NAMALWA (cell line): Measurements from ENCODE around the gene EPS8L1.
A peak's percentile ranks its signal among the peaks of the same experiment; 100 is the strongest.
"Not testable (repeated sequence)": the region's sequence is repeated elsewhere in the genome, so short reads cannot be mapped to it uniquely, and the experiment has no call there.

Source experiments
- DNase-seq: peaks from one replicate; pipeline ENCODE4 v3.0.0-alpha.2; 2015; ENCODE audit warnings: low spot score

The EPS8L1 gene

DNA sequence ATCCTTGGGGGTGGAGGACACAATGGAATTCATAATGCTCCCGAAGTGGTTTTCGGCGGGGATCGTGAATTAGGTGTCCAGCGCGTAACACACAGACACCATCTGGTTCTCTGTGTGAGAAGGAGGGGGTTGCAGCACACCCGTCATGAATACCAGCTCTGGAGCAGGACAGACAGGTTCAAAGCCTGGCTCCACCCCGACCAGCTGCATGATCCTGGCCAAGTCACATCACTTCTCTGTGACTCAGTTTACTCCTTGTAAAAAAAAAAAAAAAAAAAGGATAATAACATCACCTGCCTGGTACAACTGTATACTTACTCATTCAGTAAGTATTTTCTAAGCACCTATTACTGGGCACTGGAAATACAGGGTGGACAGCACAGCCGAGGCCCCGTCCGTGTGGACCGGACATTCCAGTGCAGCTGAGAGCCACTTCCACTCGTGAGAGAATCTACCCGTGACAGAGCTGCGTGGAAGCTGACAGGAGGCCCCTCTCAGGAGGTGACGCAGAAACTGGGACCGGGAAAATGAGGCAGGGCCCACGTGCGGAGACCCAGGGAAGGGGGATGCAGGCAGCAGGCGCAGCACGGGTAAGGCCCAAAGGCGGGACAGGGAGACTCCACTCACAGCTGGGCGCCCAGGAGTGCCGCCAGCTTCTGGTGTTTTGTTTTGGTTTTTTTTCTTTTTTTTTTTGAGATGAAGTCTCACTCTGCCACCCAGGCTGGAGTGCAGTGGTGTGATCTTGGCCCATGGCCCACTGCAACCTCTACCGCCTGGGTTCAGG lies 24.7 kb upstream of the EPS8L1 start:
- DNase-seq: no peak

DNA sequence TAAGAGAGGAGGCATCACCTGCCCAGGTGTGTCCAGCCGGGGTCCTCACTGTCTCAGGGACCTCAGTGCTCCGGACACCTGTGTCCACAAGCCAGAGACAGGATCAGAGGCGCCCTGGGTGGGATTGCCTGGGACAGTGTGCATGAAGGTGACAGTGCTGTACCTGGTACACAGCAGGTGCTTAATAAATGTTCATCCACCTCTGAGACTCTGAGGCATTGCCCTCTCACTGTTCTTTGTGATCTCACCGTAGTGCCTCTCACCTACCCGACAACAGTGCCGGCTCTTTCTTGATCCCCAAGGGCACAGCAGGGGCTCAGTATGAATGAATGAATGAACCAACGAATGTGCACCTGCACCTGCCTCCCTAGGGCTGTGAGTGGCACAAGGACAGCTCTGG lies 21.9 kb upstream of the EPS8L1 start:
- no peak for DNase-seq

GRCh38 chr19:55056827-55057226 lies 18.8 kb upstream of the EPS8L1 start:
- no peak for DNase-seq

GRCh38 chr19:55058781-55059610 lies 16.7 kb upstream of the EPS8L1 start:
- DNase-seq: peak; percentile 53

DNA sequence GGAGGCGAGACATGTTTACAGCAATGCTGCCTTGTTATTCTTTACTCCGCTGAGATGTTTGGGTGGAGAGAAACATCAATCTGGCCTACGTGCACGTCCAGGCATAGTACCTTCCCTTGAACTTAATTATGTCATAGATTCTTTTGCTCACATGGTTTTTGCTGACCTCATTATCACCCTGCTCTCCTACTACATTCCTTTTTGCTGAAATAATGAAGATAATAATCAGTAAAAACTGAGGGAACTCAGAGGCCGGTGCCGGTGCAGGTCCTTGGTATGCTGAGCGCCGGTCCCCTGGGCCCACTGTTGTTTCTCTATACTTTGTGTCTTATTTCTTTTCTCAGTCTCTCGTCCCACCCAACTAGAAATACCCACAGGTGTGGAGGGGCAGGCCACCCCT lies 15.4 kb upstream of the EPS8L1 start:
- not testable (repeated sequence) for DNase-seq

DNA sequence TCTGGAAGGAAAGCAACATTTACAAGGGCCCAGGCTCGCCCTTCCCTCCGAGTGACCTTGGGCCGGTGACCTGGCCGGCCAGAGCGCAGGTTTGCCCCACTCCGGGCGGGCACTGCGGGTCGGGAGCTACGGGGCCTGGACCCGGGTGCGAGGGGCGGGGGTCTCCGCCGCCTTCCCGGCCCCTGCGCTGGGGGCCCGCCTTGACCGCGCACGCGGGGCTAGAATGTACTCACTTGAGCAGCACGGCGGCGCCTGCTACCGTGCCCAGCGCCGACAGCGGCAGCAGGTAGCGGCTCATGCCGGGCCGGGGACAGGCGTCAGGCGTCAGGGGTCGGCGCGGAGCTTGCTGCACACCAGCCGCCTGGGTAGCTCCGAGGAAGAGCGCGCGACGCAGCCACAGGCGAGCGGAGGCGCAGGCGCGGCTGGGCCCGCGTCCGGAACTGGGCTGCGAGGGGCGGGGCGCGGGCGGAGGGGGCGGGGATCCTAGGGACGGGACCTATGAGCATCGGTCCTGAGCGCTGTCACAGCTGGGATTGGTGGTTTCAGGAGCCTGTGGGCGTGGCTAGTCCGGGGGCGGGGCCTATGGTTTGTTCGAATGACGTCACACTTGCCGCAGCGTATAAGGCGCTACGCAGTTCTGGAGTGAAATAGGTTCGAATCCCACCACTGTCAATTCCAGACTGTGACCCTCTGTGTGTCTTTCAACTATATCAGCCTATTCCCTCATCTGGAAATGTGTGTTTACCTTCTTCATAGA lies 12.8 kb upstream of the EPS8L1 start, which contains the start of gene RDH13:
RDH13 (minus strand) TSS at position 414 of the 757 bp plus-strand sequence; CDS start at position 298, 116 bp downstream.
- peak; percentile 73 for DNase-seq

GRCh38 chr19:55063492-55063843 lies 12.2 kb upstream of the EPS8L1 start:
- DNase-seq: no peak

GRCh38 chr19:55065516-55065915 lies 10.2 kb upstream of the EPS8L1 start:
- DNase-seq: not testable (repeated sequence)

- no peak for DNase-seq
Measured at GRCh38 chr19:55066107-55066709, 9.5 kb upstream of the EPS8L1 start.

- DNase-seq: no peak
Measured at GRCh38 chr19:55067869-55068268, 7.8 kb upstream of the EPS8L1 start.

- DNase-seq: no peak
Measured at GRCh38 chr19:55068950-55069864, 6.5 kb upstream of the EPS8L1 start.

GRCh38 chr19:55069865-55070197 lies 5.8 kb upstream of the EPS8L1 start:
- no peak for DNase-seq

DNA sequence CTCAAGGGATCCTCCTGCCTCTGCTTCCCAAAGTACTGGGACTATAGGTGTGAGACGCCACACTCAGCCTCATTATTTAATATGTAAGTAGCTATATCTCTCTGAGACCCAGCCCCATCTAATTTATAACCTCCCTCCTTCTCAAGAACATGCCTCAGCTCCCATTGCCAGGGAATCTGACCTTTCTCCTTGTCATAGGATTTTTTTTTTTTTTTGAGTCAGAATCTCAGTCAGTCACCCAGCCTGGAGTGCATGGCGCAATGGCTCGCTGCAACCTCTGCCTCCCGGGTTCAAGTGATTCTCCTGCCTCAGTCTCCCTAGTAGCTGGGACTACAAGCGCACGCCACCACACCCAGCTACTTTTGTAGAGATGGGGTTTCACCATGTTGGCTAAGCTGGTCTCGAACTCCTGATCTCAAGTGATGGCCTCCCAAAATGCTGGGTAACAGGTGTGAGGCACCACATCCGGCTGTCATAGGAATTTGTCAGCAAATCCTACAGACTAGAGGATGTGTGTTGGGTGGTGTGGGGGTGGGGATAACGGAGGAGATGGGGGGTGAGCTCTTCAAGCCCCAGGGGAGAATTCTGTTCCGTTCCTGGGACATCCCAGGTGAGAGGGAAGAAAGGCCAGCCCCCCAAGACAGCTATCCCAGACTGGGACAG lies 5.1 kb upstream of the EPS8L1 start:
- DNase-seq: no peak

DNA sequence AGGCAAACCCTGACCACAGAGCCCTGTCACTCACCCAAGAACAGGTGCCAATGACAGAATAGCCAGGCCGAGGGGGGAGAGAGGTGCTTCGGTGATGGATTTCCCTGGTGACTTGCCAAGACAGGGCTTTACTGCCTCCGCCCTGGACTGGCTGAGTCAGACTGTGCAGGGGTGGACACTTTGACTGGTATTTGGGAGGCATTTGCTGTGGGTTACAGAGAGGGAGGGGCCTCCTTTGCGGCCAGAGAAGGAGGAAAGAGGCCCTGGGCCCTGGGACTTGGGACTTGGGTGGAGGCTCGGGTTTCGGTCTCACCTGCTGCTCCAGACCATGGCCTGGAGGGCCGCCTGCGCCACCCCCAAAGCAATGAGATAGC lies 4.6 kb upstream of the EPS8L1 start:
- no peak for DNase-seq

DNA sequence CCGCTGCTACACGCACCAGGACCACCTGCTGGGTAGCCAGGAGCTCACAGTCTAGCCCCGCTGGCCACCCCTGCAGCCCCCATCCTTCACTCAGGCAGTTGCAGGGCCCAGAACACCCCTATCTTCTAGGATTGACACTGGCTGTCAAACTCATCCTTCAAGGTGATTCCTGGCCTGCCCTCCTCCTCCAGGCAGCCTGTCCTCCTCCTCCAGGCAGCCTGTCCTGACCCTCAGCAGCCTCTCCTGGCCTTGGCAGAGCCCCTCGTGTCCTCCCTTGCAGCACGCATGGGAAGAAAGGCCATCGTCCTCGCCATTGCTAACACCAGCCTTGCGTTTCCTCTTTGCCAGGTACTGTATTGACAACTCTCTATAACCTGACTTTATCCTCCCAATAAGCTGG lies 3.8 kb upstream of the EPS8L1 start:
- no peak for DNase-seq

- no peak for DNase-seq
Measured at GRCh38 chr19:55076321-55076720, 652 bp downstream of the EPS8L1 start.

DNA sequence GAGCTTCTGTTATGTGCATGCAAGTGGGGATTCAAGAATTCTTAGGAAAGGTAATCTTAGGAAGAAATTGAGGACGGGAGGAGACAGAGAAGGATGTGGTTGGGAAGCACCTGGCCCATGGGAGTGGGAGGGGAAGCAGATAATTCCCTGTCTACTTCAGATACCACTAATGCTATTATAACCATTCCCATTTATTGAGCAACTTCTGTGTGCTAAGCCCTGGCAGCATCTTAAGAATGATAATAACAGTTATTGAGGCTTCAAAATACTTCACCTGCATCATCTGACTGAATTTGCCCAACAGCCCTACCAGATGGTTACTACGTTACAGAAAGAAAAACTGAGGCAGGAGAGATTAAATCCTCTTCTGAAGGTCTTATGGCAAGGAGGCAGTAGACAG lies 1.4 kb downstream of the EPS8L1 start:
- no peak for DNase-seq

DNA sequence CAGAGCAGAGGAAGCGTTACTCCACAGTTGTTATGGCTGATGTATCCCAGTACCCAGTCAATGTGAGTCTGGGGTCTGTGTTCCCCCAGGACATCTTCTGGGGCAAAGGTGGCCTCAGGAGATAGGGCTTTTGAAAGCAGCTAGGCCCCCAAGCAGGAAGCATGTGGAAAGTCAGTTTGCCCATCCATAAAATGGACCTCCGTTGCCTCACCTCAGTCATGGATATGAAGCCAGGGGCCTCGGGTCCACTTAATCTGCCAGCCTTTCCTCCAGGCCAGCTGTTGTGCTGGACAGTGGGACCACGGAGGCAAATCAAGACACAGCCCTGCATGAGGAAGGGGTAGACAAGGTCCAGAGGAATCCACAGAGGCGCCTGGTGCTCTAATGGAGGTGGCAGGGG lies 3.3 kb downstream of the EPS8L1 start:
- no peak for DNase-seq

GRCh38 chr19:55079400-55080038 lies 3.9 kb downstream of the EPS8L1 start:
- no peak for DNase-seq
